H9 (cell line): ENCODE data around the gene BORCS6. TPM values are rescaled to one million over a fixed set of nuclear protein-coding genes. Genes with fewer than 3 reads are reported as not detected.

Source experiments
- DNase-seq: peaks from one replicate; pipeline ENCODE4 v3.0.0-alpha.2; 2017
- H2AFZ ChIP-seq: one replicate; pipeline ENCODE4 v1.6.1; 2013; ENCODE audit warnings: mild to moderate bottlenecking, low read length, control low read depth, moderate library complexity
- H2AK5ac ChIP-seq: 2 replicates; pipeline ENCODE4 v1.6.1; 2013; ENCODE audit warnings: low read length, control low read depth, mixed read lengths; ENCODE audit not compliant: insufficient read length
- H2BK120ac ChIP-seq: one replicate; pipeline ENCODE4 v1.6.1; 2013; ENCODE audit warnings: low read depth, mild to moderate bottlenecking, low read length, control low read depth, inconsistent platforms; ENCODE audit not compliant: poor library complexity, severe bottlenecking
- H2BK12ac ChIP-seq: 2 replicates; pipeline ENCODE4 v1.6.1; 2013; ENCODE audit warnings: low read length, control low read depth, mixed read lengths, low read depth; ENCODE audit not compliant: insufficient read length
- H2BK15ac ChIP-seq: 2 replicates; pipeline ENCODE4 v1.6.1; 2013; ENCODE audit warnings: low read depth, low read length, control low read depth
- H2BK20ac ChIP-seq: one replicate; pipeline ENCODE4 v1.6.1; 2013; ENCODE audit warnings: low read depth, mild to moderate bottlenecking, low read length, control low read depth, inconsistent platforms; ENCODE audit not compliant: poor library complexity, severe bottlenecking
- H2BK5ac ChIP-seq: 2 replicates; pipeline ENCODE4 v1.6.1; 2013; ENCODE audit warnings: low read length, control low read depth, mixed read lengths; ENCODE audit not compliant: insufficient read length
- H3K14ac ChIP-seq: 2 replicates; pipeline ENCODE4 v1.6.1; 2013; ENCODE audit warnings: low read length, control low read depth; ENCODE audit not compliant: insufficient read depth
- H3K18ac ChIP-seq: 2 replicates; pipeline ENCODE4 v1.6.1; 2013; ENCODE audit warnings: low read depth, mild to moderate bottlenecking, mixed read lengths, low read length, control low read depth; ENCODE audit not compliant: insufficient read length
- H3K23ac ChIP-seq: 2 replicates; pipeline ENCODE4 v1.6.1; 2013; ENCODE audit warnings: low read length, control low read depth, mixed read lengths, low read depth; ENCODE audit not compliant: insufficient read length
- H3K23me2 ChIP-seq: 2 replicates; pipeline ENCODE4 v1.6.1; 2013; ENCODE audit warnings: low read depth, mild to moderate bottlenecking, mixed read lengths, low read length, control low read depth; ENCODE audit not compliant: insufficient read length, poor library complexity, severe bottlenecking
- H3K27ac ChIP-seq: 2 replicates; pipeline ENCODE4 v1.5.1; 2013; ENCODE audit warnings: low read length, control low read depth, mixed read lengths, low read depth; ENCODE audit not compliant: insufficient read length
- H3K27me3 ChIP-seq: 2 replicates; pipeline ENCODE4 v1.6.1; 2013; ENCODE audit warnings: low read length, control low read depth, inconsistent platforms; ENCODE audit not compliant: insufficient read depth
- H3K4ac ChIP-seq: 2 replicates; pipeline ENCODE4 v1.6.1; 2013; ENCODE audit warnings: low read depth, mild to moderate bottlenecking, control low read depth, inconsistent platforms, low read length, moderate library complexity
- H3K4me1 ChIP-seq: 2 replicates; pipeline ENCODE4 v1.6.1; 2013; ENCODE audit warnings: low read length, control low read depth, inconsistent platforms; ENCODE audit not compliant: insufficient read depth
- H3K4me2 ChIP-seq: 2 replicates; pipeline ENCODE4 v1.6.1; 2013; ENCODE audit warnings: low read length, control low read depth, mixed read lengths; ENCODE audit not compliant: insufficient read length, insufficient read depth
- H3K56ac ChIP-seq: 2 replicates; pipeline ENCODE4 v1.6.1; 2013; ENCODE audit warnings: low read depth, mild to moderate bottlenecking, mixed read lengths, low read length, control low read depth; ENCODE audit not compliant: insufficient read length
- H3K79me1 ChIP-seq: 2 replicates; pipeline ENCODE4 v1.6.1; 2013; ENCODE audit warnings: low read depth, mild to moderate bottlenecking, moderate library complexity, low read length, control low read depth, inconsistent platforms; ENCODE audit not compliant: insufficient read depth, poor library complexity, severe bottlenecking
- H3K79me2 ChIP-seq: 2 replicates; pipeline ENCODE4 v1.6.1; 2013; ENCODE audit warnings: low read length, control low read depth, inconsistent platforms; ENCODE audit not compliant: insufficient read depth
- H3K9ac ChIP-seq: 2 replicates; pipeline ENCODE4 v1.6.1; 2013; ENCODE audit warnings: low read length, control low read depth, mixed read lengths; ENCODE audit not compliant: insufficient read length; ENCODE audit errors: extremely low read depth
- H3K9me3 ChIP-seq: one replicate; pipeline ENCODE4 v1.6.1; 2013; ENCODE audit warnings: low read depth, low read length, inconsistent platforms; ENCODE audit not compliant: control insufficient read depth
- H3T11ph ChIP-seq: one replicate; pipeline ENCODE4 v1.6.1; 2013; ENCODE audit warnings: mild to moderate bottlenecking, low read length, control low read depth, inconsistent platforms
- H4K20me1 ChIP-seq: one replicate; pipeline ENCODE4 v1.6.1; 2013; ENCODE audit not compliant: control insufficient read depth, insufficient read length, insufficient read depth
- H4K5ac ChIP-seq: 2 replicates; pipeline ENCODE4 v1.6.1; 2013; ENCODE audit warnings: low read depth, mild to moderate bottlenecking, mixed read lengths, low read length, control low read depth; ENCODE audit not compliant: insufficient read length
- H4K8ac ChIP-seq: replicated peaks from 2 replicates; pipeline ENCODE4 v1.6.1; 2013; ENCODE audit warnings: low read length, control low read depth, mixed read lengths, low read depth; ENCODE audit not compliant: insufficient read length
- H4K91ac ChIP-seq: 2 replicates; pipeline ENCODE4 v1.6.1; 2013; ENCODE audit warnings: low read depth, mild to moderate bottlenecking, moderate library complexity, mixed read lengths, low read length, control low read depth; ENCODE audit not compliant: insufficient read length
- H3K27ac Mint-ChIP-seq, 3 experiments: 2 replicates in 2 of 3; 3 replicates in 1 of 3; pipeline ENCODE4 v1.8.0; 2020 to 2021; ENCODE audit warnings: mixed read lengths in 3 of 3, mild to moderate bottlenecking in 1 of 3, moderate library complexity in 1 of 3
- H3K27me3 Mint-ChIP-seq: 2 replicates; pipeline ENCODE4 v1.8.0; 2021; ENCODE audit warnings: low read depth, mild to moderate bottlenecking, moderate library complexity, mixed read lengths
- H3K36me3 Mint-ChIP-seq, 3 experiments: 2 replicates in 2 of 3; 3 replicates in 1 of 3; pipeline ENCODE4 v1.8.0; 2020 to 2021; ENCODE audit warnings: low read depth in 3 of 3, mixed read lengths in 3 of 3; ENCODE audit not compliant: insufficient read depth in 1 of 3
- H3K4me1 Mint-ChIP-seq, 2 experiments: 2 replicates each; pipeline ENCODE4 v1.8.0; 2020; ENCODE audit warnings: mixed read lengths in 2 of 2
- H3K4me3 Mint-ChIP-seq, 2 experiments: 2 replicates in 1 of 2; 3 replicates in 1 of 2; pipeline ENCODE4 v1.8.0; 2020 to 2021; ENCODE audit warnings: mild to moderate bottlenecking in 2 of 2, mixed read lengths in 2 of 2, moderate library complexity in 1 of 2
- H3K9me3 Mint-ChIP-seq, 2 experiments: 2 replicates in 1 of 2; 3 replicates in 1 of 2; pipeline ENCODE4 v1.8.0; 2020; ENCODE audit warnings: mild to moderate bottlenecking in 2 of 2, mixed read lengths in 2 of 2, moderate library complexity in 1 of 2
- CTCF ChIP-seq: fragments of 200-600 bp; sonication (generic); conservative IDR thresholded peaks from 3 replicates; pipeline ENCODE4 v1.8.0; 2021; ENCODE audit warnings: antibody characterized with exemption, mild to moderate bottlenecking
- WGBS: extraction: QIAGEN DNeasy Blood & Tissue Kit; methylation state at CpG from one replicate; pipeline ENCODE4 v1.1.7; 2013; ENCODE audit warnings: missing lambda C conversion rate, low lambda C conversion rate, mixed read lengths; ENCODE audit not compliant: insufficient read length; ENCODE audit errors: extremely low coverage; 5-methylcytosine and 5-hydroxymethylcytosine counted together
- total RNA-seq: library from RNA; stranded (reverse); gene quantifications from 2 replicates; pipeline ENCODE4 v1.2.1, GENCODE V29; 2021

The BORCS6 gene
- total RNA-seq, 1 experiment from 2014 or later: 3.1 TPM

GRCh38 chr17:8145811-8146210 is 44.2 kb downstream of the BORCS6 start:
- 0 out of 4 replicates have a peak, but pooled peaks cover 0 to 3% of the 10 kb centered on the region in 2 experiments for H3K4me1 Mint-ChIP-seq
- no peaks in the 10 kb centered on the region for H4K20me1 ChIP-seq
- H3K56ac ChIP-seq: no peak overlapping the region
- no peaks in the 10 kb centered on the region for H3K23me2 ChIP-seq
- no peak overlapping the region for H2BK15ac ChIP-seq
- H3K79me2 ChIP-seq: no peaks in the 10 kb centered on the region
- no peak overlapping the region for H3K9ac ChIP-seq
- DNase-seq: no peak
- no peak overlapping the region for H3K27ac Mint-ChIP-seq
- no peak overlapping the region for H3K4me2 ChIP-seq
- no peak overlapping the region for H3T11ph ChIP-seq
- peaks cover 2% of the 10 kb centered on the region for H3K79me1 ChIP-seq
- no peak overlapping the region for H3K27ac ChIP-seq
- H2BK20ac ChIP-seq: no peak overlapping the region
- H3K27me3 ChIP-seq: no peaks in the 10 kb centered on the region
- H2BK12ac ChIP-seq: no peak overlapping the region
- no peak overlapping the region for H3K4me3 Mint-ChIP-seq
- no peak overlapping the region for H2BK5ac ChIP-seq
- H2AFZ ChIP-seq: no peak overlapping the region
- no peak overlapping the region for H4K5ac ChIP-seq
- no peak overlapping the region for H3K14ac ChIP-seq
- H4K91ac ChIP-seq: no peak overlapping the region
- H3K27me3 Mint-ChIP-seq: no peaks in the 10 kb centered on the region; the same call in 1 of the 2 replicates
- H3K4me1 ChIP-seq: no peaks in the 10 kb centered on the region
- no peaks in the 10 kb centered on the region for H3K9me3 ChIP-seq
- H3K18ac ChIP-seq: no peak overlapping the region
- H2BK120ac ChIP-seq: no peak overlapping the region
- H3K9me3 Mint-ChIP-seq: no peaks in the 10 kb centered on the region
- H3K36me3 Mint-ChIP-seq: peaks cover 40 to 76% (median 64%) of the 10 kb centered on the region in 3 experiments
- H3K4ac ChIP-seq: no peak overlapping the region
- WGBS: no CpG with 5 or more reads among the region's 12 CpGs
- TF ChIP-seq CTCF: no peak
- H2AK5ac ChIP-seq: no peak overlapping the region
- no peak overlapping the region for H4K8ac ChIP-seq
- H3K23ac ChIP-seq: no peak overlapping the region
